ENCODE measurements around the gene ZBTB20. TPM values are rescaled to one million over a fixed set of nuclear protein-coding genes. Genes with fewer than 3 reads are reported as not detected.

The ZBTB20 gene
- total and polyA plus RNA-seq, 2 donors (not counting 1 experiment from before 2014, with no cell fraction given) = 4.0 to 22.5 TPM

- Histone ChIP-seq H3K9me3 (ENCODE audit: control insufficient read depth, insufficient read depth, low read depth, low read length) (no peaks in the 10 kb centered on the region), H3K4me2 (ENCODE audit: extremely low read depth, insufficient read depth, low read length) (no peak overlapping the region), H4K20me1 (ENCODE audit: control insufficient read depth, extremely low read depth, insufficient read depth, low read length) (no peaks in the 10 kb centered on the region), H3K4me3 (replicated peaks in 1 of 4; ENCODE audit: control extremely low read depth in 1 of 4, insufficient read depth in 1 of 4, low read depth in 3 of 4, low read length in 4 of 4) (no peak overlapping the region), H3K27ac (ENCODE audit: insufficient read depth, low read length) (no peak overlapping the region), H3K9ac (ENCODE audit: insufficient read depth, low read length) (no peak overlapping the region), H3K4me1 (ENCODE audit: control insufficient read depth, extremely low read depth, insufficient read depth, low read length) (no peaks in the 10 kb centered on the region), H2AFZ (ENCODE audit: low read length) (no peak overlapping the region), H3K79me2 (ENCODE audit: control insufficient read depth, insufficient read depth, low read length) (no peaks in the 10 kb centered on the region), H3K36me3 (ENCODE audit: control insufficient read depth, insufficient read depth, low read length) (no peaks in the 10 kb centered on the region), H3K27me3 (ENCODE audit: control insufficient read depth, insufficient read depth, low read length) (no peaks in the 10 kb centered on the region)
- DNase-seq (ENCODE audit: low read depth in 2 of 2) = no peak
- no peak for TF ChIP-seq EZH2 (IDR thresholded peaks at IDR 0.05; ENCODE audit: low read length, missing control alignments)
- no peak for TF ChIP-seq CTCF (conservative IDR thresholded peaks at IDR 0.05 in 1 of 2, IDR thresholded peaks at IDR 0.05 in 1 of 2; ENCODE audit: low read depth in 1 of 2, low read length in 2 of 2)
These were observed 317.3 kb downstream of the ZBTB20 start for GRCh38 chr3:114829783-114830182.

- Histone ChIP-seq H3K4me3 (replicated peaks in 1 of 4; ENCODE audit: control extremely low read depth in 1 of 4, insufficient read depth in 1 of 4, low read depth in 3 of 4, low read length in 4 of 4) (no peak overlapping the region), H3K4me1 (ENCODE audit: control insufficient read depth, extremely low read depth, insufficient read depth, low read length) (no peaks in the 10 kb centered on the region), H3K27ac (ENCODE audit: insufficient read depth, low read length) (no peak overlapping the region), H3K9me3 (ENCODE audit: control insufficient read depth, insufficient read depth, low read depth, low read length) (no peaks in the 10 kb centered on the region), H3K36me3 (ENCODE audit: control insufficient read depth, insufficient read depth, low read length) (no peaks in the 10 kb centered on the region), H3K79me2 (ENCODE audit: control insufficient read depth, insufficient read depth, low read length) (no peaks in the 10 kb centered on the region), H3K27me3 (ENCODE audit: control insufficient read depth, insufficient read depth, low read length) (no peaks in the 10 kb centered on the region), H2AFZ (ENCODE audit: low read length) (no peak overlapping the region), H3K9ac (ENCODE audit: insufficient read depth, low read length) (no peak overlapping the region), H3K4me2 (ENCODE audit: extremely low read depth, insufficient read depth, low read length) (no peak overlapping the region), H4K20me1 (ENCODE audit: control insufficient read depth, extremely low read depth, insufficient read depth, low read length) (no peaks in the 10 kb centered on the region)
- no peak for TF ChIP-seq EZH2 (IDR thresholded peaks at IDR 0.05; ENCODE audit: low read length, missing control alignments)
- peak; percentile 63 to 65 for TF ChIP-seq CTCF (conservative IDR thresholded peaks at IDR 0.05 in 1 of 2, IDR thresholded peaks at IDR 0.05 in 1 of 2; ENCODE audit: low read depth in 1 of 2, low read length in 2 of 2)
- DNase-seq (ENCODE audit: low read depth in 2 of 2) = peak; percentile 37 to 73
These were observed 319.6 kb downstream of the ZBTB20 start for GRCh38 chr3:114827495-114827894.

GRCh38 chr3:114824014-114824413 is 323.1 kb downstream of the ZBTB20 start:
- H3K9ac ChIP-seq (ENCODE audit: insufficient read depth, low read length) = no peak overlapping the region
- H3K4me3 ChIP-seq (replicated peaks in 1 of 4; ENCODE audit: control extremely low read depth in 1 of 4, insufficient read depth in 1 of 4, low read depth in 3 of 4, low read length in 4 of 4) = no peak overlapping the region
- no peak overlapping the region for H3K27ac ChIP-seq (ENCODE audit: insufficient read depth, low read length)
- H4K20me1 ChIP-seq (ENCODE audit: control insufficient read depth, extremely low read depth, insufficient read depth, low read length) = no peaks in the 10 kb centered on the region
- no peak overlapping the region for H2AFZ ChIP-seq (ENCODE audit: low read length)
- no peak for DNase-seq (ENCODE audit: low read depth in 2 of 2)
- H3K27me3 ChIP-seq (ENCODE audit: control insufficient read depth, insufficient read depth, low read length) = no peaks in the 10 kb centered on the region
- H3K36me3 ChIP-seq (ENCODE audit: control insufficient read depth, insufficient read depth, low read length) = no peaks in the 10 kb centered on the region
- TF ChIP-seq EZH2 (IDR thresholded peaks at IDR 0.05; ENCODE audit: low read length, missing control alignments) = no peak
- no peak for TF ChIP-seq CTCF (conservative IDR thresholded peaks at IDR 0.05 in 1 of 2, IDR thresholded peaks at IDR 0.05 in 1 of 2; ENCODE audit: low read depth in 1 of 2, low read length in 2 of 2)
- no peaks in the 10 kb centered on the region for H3K79me2 ChIP-seq (ENCODE audit: control insufficient read depth, insufficient read depth, low read length)
- H3K4me2 ChIP-seq (ENCODE audit: extremely low read depth, insufficient read depth, low read length) = no peak overlapping the region
- no peaks in the 10 kb centered on the region for H3K4me1 ChIP-seq (ENCODE audit: control insufficient read depth, extremely low read depth, insufficient read depth, low read length)
- no peaks in the 10 kb centered on the region for H3K9me3 ChIP-seq (ENCODE audit: control insufficient read depth, insufficient read depth, low read depth, low read length)
